NK-92 (cell line): ENCODE results near the gene ARID3B.
"Not testable (repeated sequence)": the region's sequence is repeated elsewhere in the genome, so short reads cannot be mapped to it uniquely, and the experiment has no call there.

Experiments
- DNase-seq: peaks from one replicate; lab custom pipeline; 2025; ENCODE audit not compliant: unreplicated experiment; lab: John Stamatoyannopoulos, UW

The ARID3B gene

GRCh38 chr15:74618841-74619596 is 78.0 kb downstream of the ARID3B start:
- no peak for DNase-seq

- DNase-seq = no peak
Observed at GRCh38 chr15:74619916-74620635, 79.1 kb downstream of the ARID3B start.

GRCh38 chr15:74620636-74621545 is 79.9 kb downstream of the ARID3B start:
- DNase-seq = no peak

GRCh38 chr15:74621546-74621920 is 80.5 kb downstream of the ARID3B start:
- DNase-seq = no peak

GRCh38 chr15:74621936-74622335 is 80.9 kb downstream of the ARID3B start:
- DNase-seq = no peak

- no peak for DNase-seq
Observed at GRCh38 chr15:74622758-74623157, 81.7 kb downstream of the ARID3B start.

GRCh38 chr15:74624020-74624602 is 83.1 kb downstream of the ARID3B start:
- DNase-seq = no peak

GRCh38 chr15:74625693-74626092 is 84.7 kb downstream of the ARID3B start:
- DNase-seq = no peak

GRCh38 chr15:74626336-74626735 is 85.3 kb downstream of the ARID3B start:
- no peak for DNase-seq

GRCh38 chr15:74626752-74627692 is 86.0 kb downstream of the ARID3B start:
- DNase-seq = no peak

- no peak for DNase-seq
Observed at GRCh38 chr15:74627766-74628165, 86.7 kb downstream of the ARID3B start.

- no peak for DNase-seq
Observed at GRCh38 chr15:74628199-74628598, 87.2 kb downstream of the ARID3B start.

GRCh38 chr15:74628949-74629348 is 87.9 kb downstream of the ARID3B start:
- DNase-seq = no peak

GRCh38 chr15:74629696-74630095 is 88.7 kb downstream of the ARID3B start:
- not testable (repeated sequence) for DNase-seq

GRCh38 chr15:74630284-74631086 is 89.5 kb downstream of the ARID3B start:
- no peak for DNase-seq

- DNase-seq = no peak
Observed at GRCh38 chr15:74631087-74631385, 90.0 kb downstream of the ARID3B start.

- DNase-seq = no peak
Observed at GRCh38 chr15:74631408-74631807, 90.4 kb downstream of the ARID3B start.

- DNase-seq = no peak
Observed at GRCh38 chr15:74631935-74632560, 91.0 kb downstream of the ARID3B start.

GRCh38 chr15:74632601-74633000 is 91.6 kb downstream of the ARID3B start:
- DNase-seq = no peak
